Muscle of arm (tissue), 12 donors: Measurements from ENCODE around the gene SDHAF1. TPM values are rescaled to one million over a fixed set of nuclear protein-coding genes. Genes with fewer than 3 reads are reported as not detected.
A peak's percentile ranks its signal among the peaks of the same experiment; 100 is the strongest.
"Not testable (repeated sequence)": the region's sequence is repeated elsewhere in the genome, so short reads cannot be mapped to it uniquely, and the experiment has no call there.

Source experiments
- DNase-seq: peaks from one replicate; pipeline ENCODE4 v3.0.0-alpha.2; 2013
- polyA plus RNA-seq, 12 donors: library from polyadenylated mRNA; unstranded; fragments of 120-200 nt; gene quantifications; one replicate each; pipeline ENCODE4 v1.2.1, GENCODE V29; 2013; ENCODE audit not compliant: insufficient read length in 12 of 12

Gene SDHAF1
- polyA plus RNA-seq, 12 donors = 9.1 to 24.4 (median 10.9) TPM; not detected in 1

- DNase-seq = no peak
Measured at GRCh38 chr19:36013280-36014011, 18.5 kb downstream of the SDHAF1 start.

- peak; percentile 98 for DNase-seq
Measured at GRCh38 chr19:36014012-36014924, 19.3 kb downstream of the SDHAF1 start, which contains the start of gene ALKBH6. TSS of gene ALKBH6 (minus strand) at chr19:36014213. CDS start at chr19:36013397, 816 bp downstream.

- no peak for DNase-seq
Measured at GRCh38 chr19:36019061-36019670, 24.2 kb downstream of the SDHAF1 start.

DNA sequence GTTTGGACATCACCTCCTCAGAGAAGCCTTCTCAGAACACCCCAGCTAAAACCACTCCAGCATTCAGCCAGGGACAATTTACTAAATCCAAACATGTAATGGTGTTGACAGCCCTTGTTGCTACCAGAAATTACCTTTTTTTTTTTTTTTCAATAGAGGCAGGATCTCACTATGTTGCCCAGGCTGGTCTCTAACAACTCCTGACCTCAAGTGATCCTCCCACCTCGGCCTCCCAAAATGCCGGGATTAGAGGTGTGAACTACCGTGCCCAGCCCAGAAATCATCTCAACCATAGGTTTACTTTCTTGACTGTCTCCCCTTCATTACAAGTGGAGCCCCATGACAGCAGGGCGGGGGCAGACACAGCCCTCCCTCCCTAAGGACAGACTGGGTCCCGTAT, 28.4 kb downstream of the SDHAF1 start:
- DNase-seq = no peak

DNA sequence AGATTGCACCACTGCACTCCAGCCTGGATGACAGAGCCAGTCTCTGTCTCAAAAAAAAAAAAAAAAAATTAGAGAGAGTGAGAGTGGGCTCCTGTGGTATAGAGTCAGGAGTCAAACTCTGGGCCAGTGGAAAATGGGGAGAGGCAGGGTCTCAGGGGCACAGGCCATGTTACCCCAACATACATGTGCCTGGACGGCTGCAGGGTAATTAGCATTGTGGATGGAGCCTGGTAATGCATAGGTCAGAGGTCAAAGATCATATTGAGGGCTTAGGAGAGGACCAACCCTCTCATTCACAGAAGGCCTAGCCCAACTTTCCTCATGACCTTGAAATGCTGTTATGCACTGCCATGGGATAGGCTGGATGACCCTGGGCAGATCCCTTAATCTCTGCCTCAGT, 30.6 kb downstream of the SDHAF1 start:
- DNase-seq = no peak

DNA sequence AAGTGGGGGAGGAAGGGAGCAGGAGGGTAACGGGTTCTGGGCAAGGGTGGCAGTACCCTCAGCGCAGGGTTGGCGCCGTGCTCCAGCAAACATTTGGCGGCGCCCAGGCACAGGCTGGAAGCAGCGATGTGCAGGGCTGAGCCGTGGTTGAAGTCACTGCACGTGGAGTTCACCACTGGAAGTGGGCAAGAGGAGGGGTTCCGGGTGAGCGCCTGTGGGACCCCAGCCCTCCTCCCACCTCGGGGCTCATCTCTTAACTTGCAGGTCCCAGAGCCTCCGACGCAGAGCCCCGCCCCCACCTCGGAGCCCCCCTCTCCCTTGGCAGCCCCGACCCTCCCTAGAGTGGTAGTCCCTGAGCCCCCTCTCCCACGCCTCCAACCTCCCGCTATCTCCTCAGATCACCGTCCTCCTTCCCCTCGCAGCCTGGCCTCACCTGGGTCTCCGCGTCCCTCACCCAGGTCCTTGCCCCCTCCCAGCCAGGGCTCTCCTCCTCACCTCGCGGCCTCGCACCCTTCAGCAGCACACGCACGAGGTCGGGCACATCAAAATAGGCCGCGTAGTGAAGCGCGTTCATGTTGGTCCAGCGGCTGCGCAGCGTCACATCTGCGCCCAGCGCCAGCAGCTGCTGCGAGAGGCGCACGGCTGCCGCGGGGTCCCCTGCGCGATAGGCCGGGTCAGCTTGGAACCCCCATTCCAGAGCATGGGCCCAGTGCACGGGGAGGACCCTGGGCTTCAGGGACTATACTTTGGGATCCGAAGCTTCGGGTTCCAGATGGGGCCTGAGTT, 31.3 kb downstream of the SDHAF1 start:
- no peak for DNase-seq

DNA sequence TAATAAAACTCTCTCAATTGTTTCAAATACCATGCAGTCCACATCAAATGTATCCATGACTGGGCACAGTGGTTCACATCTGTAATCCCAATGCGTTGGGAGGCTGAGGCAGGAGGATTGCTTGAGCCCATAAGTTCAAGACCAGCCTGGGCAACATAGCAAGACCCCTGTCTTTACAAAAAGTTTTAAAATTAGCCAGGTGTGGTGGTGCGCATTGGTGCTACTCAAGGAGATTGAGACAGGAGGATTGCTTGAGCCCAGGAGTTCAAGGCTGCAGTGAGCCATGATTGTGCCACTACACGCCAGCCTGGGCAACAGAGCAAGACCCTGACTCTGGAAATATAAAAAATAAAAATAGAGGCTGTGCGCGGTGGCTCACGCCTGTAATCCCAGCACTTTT, 32.7 kb downstream of the SDHAF1 start:
- no peak for DNase-seq

DNA sequence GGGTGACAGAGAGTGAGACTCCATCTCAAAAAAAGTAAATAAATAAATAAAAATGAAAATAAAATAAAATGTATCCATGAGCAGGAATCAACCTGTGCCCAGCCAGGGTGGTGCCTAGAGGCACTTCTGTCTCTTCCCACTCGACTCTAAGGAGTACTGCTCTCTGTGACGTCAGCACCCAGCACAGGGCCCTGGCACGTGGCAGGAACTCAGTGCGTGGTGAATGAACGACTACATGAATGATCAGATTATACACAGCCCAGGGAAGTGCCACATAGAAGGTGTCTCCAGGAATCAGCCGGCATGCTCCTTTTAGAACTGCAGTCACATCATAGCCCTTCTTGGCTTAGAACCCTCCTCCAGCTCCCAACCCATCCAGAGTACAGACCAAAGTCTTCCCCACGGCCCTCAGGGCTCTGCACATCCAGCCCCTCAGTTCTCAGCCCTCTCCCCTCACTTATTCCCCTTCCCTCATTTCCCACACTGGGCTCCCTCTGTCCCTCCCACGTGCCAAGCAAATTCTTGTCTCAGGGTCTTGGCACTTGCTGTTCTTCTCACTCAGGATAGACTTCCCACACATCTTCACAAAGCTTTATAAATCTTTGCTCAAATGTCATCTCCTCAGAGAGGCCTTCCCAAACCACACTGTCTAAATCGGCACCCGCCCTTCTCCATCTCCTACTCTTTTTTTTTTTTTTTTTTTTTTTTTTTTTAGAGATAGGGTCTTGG, 33.5 kb downstream of the SDHAF1 start:
- DNase-seq = no peak

GRCh38 chr19:36030264-36031148, 35.5 kb downstream of the SDHAF1 start:
- no peak for DNase-seq

DNA sequence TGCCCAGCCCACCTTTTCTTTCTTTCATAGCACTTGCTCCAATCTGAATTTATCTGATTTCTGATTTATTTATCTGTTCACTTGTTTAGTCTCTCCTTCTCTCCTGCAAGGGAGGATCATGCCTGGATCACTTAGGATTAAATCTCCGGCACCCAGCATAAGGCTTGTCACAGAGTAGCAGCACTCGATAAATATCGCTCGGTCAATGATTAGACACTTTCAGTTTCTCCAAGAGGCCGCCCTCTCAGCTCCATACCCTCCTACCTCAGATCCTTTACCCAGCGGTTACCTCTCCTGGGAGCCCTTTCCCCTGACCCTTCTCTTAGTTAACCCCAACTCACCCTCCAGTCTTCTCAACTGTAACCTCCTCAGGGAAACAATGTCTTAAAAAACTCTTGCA, 36.3 kb downstream of the SDHAF1 start:
- no peak for DNase-seq

- DNase-seq = peak; percentile 81
Measured at GRCh38 chr19:36032251-36033104, 37.5 kb downstream of the SDHAF1 start, which contains the start of gene CLIP3. TSS of gene CLIP3 (minus strand) at chr19:36032873. CDS start at chr19:36032357, 516 bp downstream.

GRCh38 chr19:36040495-36040894, 45.5 kb downstream of the SDHAF1 start:
- DNase-seq = no peak

DNA sequence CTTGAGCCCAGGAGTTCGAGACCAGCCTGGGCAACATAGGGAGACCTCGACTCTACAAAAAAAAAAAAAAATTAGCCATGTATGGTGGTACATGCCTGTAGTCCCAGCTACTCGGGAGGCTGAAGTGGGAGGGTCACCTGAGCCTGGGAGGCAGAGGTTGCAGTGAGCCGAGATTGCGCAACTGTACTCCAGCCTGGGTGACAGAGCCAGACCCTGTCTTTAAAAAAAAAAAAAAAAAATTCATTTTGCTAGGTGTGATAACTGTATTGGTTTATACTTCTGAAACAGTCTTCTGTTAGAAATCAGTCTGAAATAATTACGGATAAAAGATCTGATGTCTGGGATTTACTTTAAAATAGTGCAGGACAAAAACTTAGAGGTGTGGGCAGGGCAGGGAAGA, 46.1 kb downstream of the SDHAF1 start:
- not testable (repeated sequence) for DNase-seq

- no peak for DNase-seq
Measured at GRCh38 chr19:36041831-36042230, 46.8 kb downstream of the SDHAF1 start.

DNA sequence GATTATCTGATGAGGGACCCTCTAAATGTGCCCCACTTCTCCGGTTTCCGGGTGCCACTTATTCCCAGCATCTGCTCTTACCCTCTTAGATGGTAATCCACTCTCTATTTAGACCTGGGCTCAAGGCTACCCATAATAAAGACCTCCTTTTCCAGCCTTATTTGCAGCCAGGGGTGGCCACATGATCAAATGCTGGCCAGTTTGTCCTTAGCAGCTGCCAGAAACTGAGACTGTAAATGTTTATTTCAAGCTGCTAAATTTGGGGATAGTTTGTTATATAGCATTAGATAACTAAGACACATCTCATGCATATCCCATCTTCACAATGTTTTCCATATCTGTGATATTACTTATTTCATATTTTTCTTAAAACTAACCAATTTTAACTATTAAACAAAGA, 49.0 kb downstream of the SDHAF1 start:
- DNase-seq = no peak
